Panc1 (cell line): ENCODE data around the gene NUP210. TPM values are rescaled to one million over a fixed set of nuclear protein-coding genes. Genes with fewer than 3 reads are reported as not detected.

Experiments used
- ATAC-seq: fragments of 200-7000 bp; cut with Tn5 transposase; 2 replicates; pipeline ENCODE4 v1.9.1; 2020; ENCODE audit warnings: mild to moderate bottlenecking, moderate library complexity
- BruUV-seq: library from RNA; stranded (reverse); fragments of 400-500 nt; replicated peaks from 2 replicates; lab custom pipeline; 2021; lab: Mats Ljungman, UMichigan
- CTCF ChIA-PET: fragments of 300-600 bp; sonication (Branson Sonifier 250); formaldehyde crosslinking; loops from one replicate; lab custom pipeline; 2022; ENCODE audit warnings: antibody characterized with exemption; lab: Charles Lee
- POLR2A ChIA-PET: fragments of 300-600 bp; sonication (Branson Sonifier 250); formaldehyde crosslinking; loops from one replicate; lab custom pipeline; 2022; ENCODE audit warnings: antibody characterized with exemption; lab: Charles Lee
- DNase-seq: peaks from one replicate; pipeline ENCODE4 v3.0.0-alpha.2; 2010; ENCODE audit warnings: low read depth, low spot score
- H3K27ac ChIP-seq: 2 replicates; pipeline ENCODE4 v1.5.1; 2011; ENCODE audit warnings: mild to moderate bottlenecking, low read length, inconsistent platforms
- H3K27me3 ChIP-seq: fragments of 200-500 bp; sonication (Bioruptor generic); 2 replicates; pipeline ENCODE4 v1.6.0; 2014; ENCODE audit warnings: low read length, inconsistent platforms; ENCODE audit not compliant: control insufficient read depth, insufficient read depth
- H3K36me3 ChIP-seq: fragments of 200-500 bp; sonication (Bioruptor generic); 2 replicates; pipeline ENCODE4 v1.5.1; 2014; ENCODE audit warnings: inconsistent platforms, mild to moderate bottlenecking, low read length, moderate library complexity; ENCODE audit not compliant: control insufficient read depth, insufficient read depth
- H3K4me1 ChIP-seq: 2 replicates; pipeline ENCODE4 v1.5.1; 2011; ENCODE audit warnings: inconsistent platforms, mild to moderate bottlenecking, low read length, moderate library complexity; ENCODE audit not compliant: control insufficient read depth, insufficient read depth
- H3K4me3 ChIP-seq, 2 experiments: 2 replicates each; pipeline ENCODE4 v1.5.1; 2011 to 2012; ENCODE audit warnings: low read depth in 2 of 2, low read length in 2 of 2, mild to moderate bottlenecking in 2 of 2, inconsistent platforms in 1 of 2, moderate library complexity in 1 of 2
- H3K9me3 ChIP-seq: fragments of 200-500 bp; sonication (Bioruptor generic); 2 replicates; pipeline ENCODE4 v1.5.1; 2014; ENCODE audit warnings: low read depth, mild to moderate bottlenecking, inconsistent platforms, low read length, moderate library complexity; ENCODE audit not compliant: control insufficient read depth, insufficient read depth
- POLR2AphosphoS5 ChIP-seq: IDR thresholded peaks from 2 replicates; pipeline ENCODE4 v1.6.1; 2012; ENCODE audit warnings: mild to moderate bottlenecking, low read depth, low read length, moderate library complexity
- SIN3A ChIP-seq: IDR thresholded peaks from 2 replicates; pipeline ENCODE4 v1.6.1; 2012; ENCODE audit warnings: low read depth, mild to moderate bottlenecking, low read length, moderate library complexity, borderline replicate concordance; ENCODE audit not compliant: insufficient read depth
- TCF7L2 ChIP-seq: IDR thresholded peaks from 2 replicates; pipeline ENCODE4 v1.6.1; 2011; ENCODE audit warnings: mild to moderate bottlenecking, low read depth, low read length, inconsistent platforms
- in situ Hi-C: cut with HindIII; loops from 2 replicates; pipeline ENCODE4 v1.10.0; 2016; ENCODE audit warnings: low sequenced_read_pairs, low pct_unique_long_range_greater_than_20kb
- intact Hi-C: fragments of 100-400 bp; cut with micrococcal nuclease; formaldehyde crosslinking; loops from one replicate; pipeline ENCODE4 v1.10.0; 2022; ENCODE audit not compliant: unreplicated experiment
- total RNA-seq: library from RNA; stranded (reverse); gene quantifications from one replicate; pipeline ENCODE4 v1.2.1, GENCODE V29; 2021; ENCODE audit not compliant: unreplicated experiment
- TF ChIP-seq, protein P1 (sequence below): fragments of 450-650 bp; IDR thresholded peaks from 2 replicates; pipeline ENCODE4 v1.5.1; 2017; ENCODE audit warnings: mild to moderate bottlenecking
- TF ChIP-seq, protein P2 (sequence below), 2 experiments: IDR thresholded peaks; 2 replicates each; pipeline ENCODE4 v1.6.1; 2011 to 2012; ENCODE audit warnings: low read depth in 2 of 2, control low read depth in 1 of 2, low read length in 1 of 2, mild to moderate bottlenecking in 1 of 2, moderate library complexity in 1 of 2; ENCODE audit not compliant: insufficient read depth in 1 of 2

NUP210 gene
- total RNA-seq, 1 experiment from 2014 or later, result 36.8 TPM

DNA sequence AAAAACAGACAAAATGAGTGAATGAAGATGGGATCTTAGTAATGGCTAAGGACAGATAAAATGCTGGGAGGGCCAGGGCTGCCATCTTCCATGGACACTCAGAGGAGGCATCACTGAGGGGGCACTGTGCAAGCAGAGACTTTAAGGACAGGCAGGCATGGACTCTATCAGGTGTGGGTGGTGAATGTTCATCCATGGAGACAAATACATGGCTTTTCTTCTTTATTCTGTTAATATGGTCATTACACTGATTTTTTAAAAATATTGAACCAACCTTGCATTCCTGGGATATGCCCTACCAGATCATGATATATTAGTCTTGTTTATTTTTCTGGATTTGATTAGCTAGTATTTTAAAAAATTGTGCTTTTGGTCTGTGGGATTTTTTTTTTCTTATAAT lies 12.2 kb downstream of the NUP210 start:
- intact Hi-C loops (no loop called here), in situ Hi-C loops (no loop called here)
- ChIA-PET POLR2A (no interaction called here), CTCF (no interaction called here)
- no peaks in the 10 kb centered on the region for H3K4me1 ChIP-seq
- H3K36me3 ChIP-seq, result no peaks in the 10 kb centered on the region
- no peaks in the 10 kb centered on the region for H3K9me3 ChIP-seq
- no peak overlapping the region for H3K4me3 ChIP-seq
- DNase-seq (no peak), ATAC-seq (no peak)
- no TSS peak for BruUV-seq
- H3K27me3 ChIP-seq, result no peaks in the 10 kb centered on the region
- H3K27ac ChIP-seq, result no peak overlapping the region
- TF ChIP-seq TCF7L2, result no peak
- TF ChIP-seq POLR2AphosphoS5, result no peak

DNA sequence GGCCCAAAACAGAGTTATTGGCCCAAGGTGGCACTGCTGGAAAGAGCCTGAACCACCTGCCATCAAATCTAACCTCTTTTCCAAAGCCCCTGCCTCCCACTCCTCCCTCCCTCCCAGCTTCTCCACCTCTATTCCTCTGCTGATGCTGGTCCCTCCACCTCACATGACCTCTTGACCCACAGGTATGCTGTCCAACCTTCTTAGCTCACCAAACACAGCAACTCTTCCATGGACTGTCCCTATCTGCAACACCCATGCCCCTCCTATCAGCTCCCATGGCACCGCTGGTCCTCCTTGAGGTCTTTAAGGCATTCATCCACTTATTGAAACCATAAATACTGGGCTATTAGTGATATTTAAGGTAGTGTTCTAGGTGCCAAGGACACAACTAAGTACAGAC lies 12.6 kb downstream of the NUP210 start:
- POLR2A ChIA-PET, result no interaction called here
- Histone ChIP-seq H3K9me3 (no peaks in the 10 kb centered on the region), H3K4me1 (no peaks in the 10 kb centered on the region), H3K4me3 (no peak overlapping the region), H3K36me3 (no peaks in the 10 kb centered on the region), H3K27me3 (no peaks in the 10 kb centered on the region), H3K27ac (no peak overlapping the region)
- no TSS peak for BruUV-seq
- in situ Hi-C loops (no loop called here), intact Hi-C loops (no loop called here)
- CTCF ChIA-PET, result no interaction called here
- DNase-seq, result no peak
- no peak for ATAC-seq
- no peak for TF ChIP-seq TCF7L2

- Histone ChIP-seq H3K27ac (no peak overlapping the region), H3K36me3 (no peaks in the 10 kb centered on the region), H3K4me1 (no peaks in the 10 kb centered on the region), H3K27me3 (no peaks in the 10 kb centered on the region), H3K4me3 (no peak overlapping the region), H3K9me3 (no peaks in the 10 kb centered on the region)
- in situ Hi-C loops, result no loop called here
- no TSS peak for BruUV-seq
- DNase-seq, result no peak
- ATAC-seq, result no peak; the same call in 1 of the 2 replicates
- POLR2A ChIA-PET, result no interaction called here
- TF ChIP-seq, protein P1, sequence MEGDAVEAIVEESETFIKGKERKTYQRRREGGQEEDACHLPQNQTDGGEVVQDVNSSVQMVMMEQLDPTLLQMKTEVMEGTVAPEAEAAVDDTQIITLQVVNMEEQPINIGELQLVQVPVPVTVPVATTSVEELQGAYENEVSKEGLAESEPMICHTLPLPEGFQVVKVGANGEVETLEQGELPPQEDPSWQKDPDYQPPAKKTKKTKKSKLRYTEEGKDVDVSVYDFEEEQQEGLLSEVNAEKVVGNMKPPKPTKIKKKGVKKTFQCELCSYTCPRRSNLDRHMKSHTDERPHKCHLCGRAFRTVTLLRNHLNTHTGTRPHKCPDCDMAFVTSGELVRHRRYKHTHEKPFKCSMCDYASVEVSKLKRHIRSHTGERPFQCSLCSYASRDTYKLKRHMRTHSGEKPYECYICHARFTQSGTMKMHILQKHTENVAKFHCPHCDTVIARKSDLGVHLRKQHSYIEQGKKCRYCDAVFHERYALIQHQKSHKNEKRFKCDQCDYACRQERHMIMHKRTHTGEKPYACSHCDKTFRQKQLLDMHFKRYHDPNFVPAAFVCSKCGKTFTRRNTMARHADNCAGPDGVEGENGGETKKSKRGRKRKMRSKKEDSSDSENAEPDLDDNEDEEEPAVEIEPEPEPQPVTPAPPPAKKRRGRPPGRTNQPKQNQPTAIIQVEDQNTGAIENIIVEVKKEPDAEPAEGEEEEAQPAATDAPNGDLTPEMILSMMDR, result no peak
- TF ChIP-seq POLR2AphosphoS5, result no peak
- TF ChIP-seq TCF7L2, result no peak
- TF ChIP-seq, protein P2, sequence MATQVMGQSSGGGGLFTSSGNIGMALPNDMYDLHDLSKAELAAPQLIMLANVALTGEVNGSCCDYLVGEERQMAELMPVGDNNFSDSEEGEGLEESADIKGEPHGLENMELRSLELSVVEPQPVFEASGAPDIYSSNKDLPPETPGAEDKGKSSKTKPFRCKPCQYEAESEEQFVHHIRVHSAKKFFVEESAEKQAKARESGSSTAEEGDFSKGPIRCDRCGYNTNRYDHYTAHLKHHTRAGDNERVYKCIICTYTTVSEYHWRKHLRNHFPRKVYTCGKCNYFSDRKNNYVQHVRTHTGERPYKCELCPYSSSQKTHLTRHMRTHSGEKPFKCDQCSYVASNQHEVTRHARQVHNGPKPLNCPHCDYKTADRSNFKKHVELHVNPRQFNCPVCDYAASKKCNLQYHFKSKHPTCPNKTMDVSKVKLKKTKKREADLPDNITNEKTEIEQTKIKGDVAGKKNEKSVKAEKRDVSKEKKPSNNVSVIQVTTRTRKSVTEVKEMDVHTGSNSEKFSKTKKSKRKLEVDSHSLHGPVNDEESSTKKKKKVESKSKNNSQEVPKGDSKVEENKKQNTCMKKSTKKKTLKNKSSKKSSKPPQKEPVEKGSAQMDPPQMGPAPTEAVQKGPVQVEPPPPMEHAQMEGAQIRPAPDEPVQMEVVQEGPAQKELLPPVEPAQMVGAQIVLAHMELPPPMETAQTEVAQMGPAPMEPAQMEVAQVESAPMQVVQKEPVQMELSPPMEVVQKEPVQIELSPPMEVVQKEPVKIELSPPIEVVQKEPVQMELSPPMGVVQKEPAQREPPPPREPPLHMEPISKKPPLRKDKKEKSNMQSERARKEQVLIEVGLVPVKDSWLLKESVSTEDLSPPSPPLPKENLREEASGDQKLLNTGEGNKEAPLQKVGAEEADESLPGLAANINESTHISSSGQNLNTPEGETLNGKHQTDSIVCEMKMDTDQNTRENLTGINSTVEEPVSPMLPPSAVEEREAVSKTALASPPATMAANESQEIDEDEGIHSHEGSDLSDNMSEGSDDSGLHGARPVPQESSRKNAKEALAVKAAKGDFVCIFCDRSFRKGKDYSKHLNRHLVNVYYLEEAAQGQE (IDR thresholded peaks at IDR 0.05; ENCODE audit: insufficient read depth in 1 of 2, low read depth in 2 of 2, low read length in 1 of 2), result no peak
- no peak for TF ChIP-seq SIN3A
- intact Hi-C loops, result no loop called here
- CTCF ChIA-PET, result no interaction called here
Observed at GRCh38 chr3:13406190-13406589, 13.9 kb downstream of the NUP210 start.
